ENCODE data around the gene C3orf80.

DNA sequence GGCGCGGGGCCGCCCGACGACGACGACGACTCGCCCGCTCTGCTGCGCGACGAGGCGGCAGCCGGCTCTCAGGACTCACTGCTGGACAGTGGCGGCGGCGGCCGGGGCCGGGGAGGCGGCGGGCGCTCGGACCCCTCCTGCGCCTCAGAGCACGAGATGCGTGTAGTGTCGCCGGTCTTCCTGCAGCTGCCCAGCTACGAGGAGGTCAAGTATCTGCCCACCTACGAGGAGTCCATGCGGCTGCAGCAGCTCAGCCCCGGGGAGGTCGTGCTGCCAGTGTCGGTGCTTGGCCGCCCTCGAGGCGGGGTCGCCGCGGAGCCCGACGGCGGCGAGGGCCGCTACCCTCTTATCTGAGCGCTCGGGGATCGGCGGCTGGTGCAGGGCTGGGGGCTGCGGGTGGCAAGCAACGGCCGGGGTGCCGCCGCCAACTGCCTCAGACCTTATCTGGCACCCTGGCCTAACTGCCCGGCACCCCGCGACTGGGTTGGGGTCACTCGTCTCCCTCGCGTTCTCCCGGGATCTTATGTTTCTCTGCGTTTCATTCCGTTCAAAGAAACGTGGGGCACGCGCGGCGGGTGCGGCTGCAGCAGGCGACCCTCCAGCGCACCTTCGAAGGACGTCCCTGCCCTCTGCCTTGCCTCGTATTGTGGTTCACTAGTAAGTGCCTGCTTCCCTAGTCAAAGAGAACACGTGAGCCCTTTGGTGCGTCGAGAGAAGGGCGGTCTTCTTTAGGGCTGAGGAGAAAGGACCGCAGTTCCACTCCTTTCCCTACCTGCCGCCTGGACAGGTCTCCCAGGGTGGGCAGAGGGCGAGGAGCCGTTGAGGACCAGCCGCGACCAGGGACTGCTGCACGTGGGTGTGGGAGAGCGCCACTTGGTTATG lies 1.0 kb downstream of the C3orf80 start:
- no peak for TF ChIP-seq EZH2 (optimal IDR thresholded peaks at IDR 0.05; ENCODE audit: low read depth, low read length)
- TF ChIP-seq, protein P1, sequence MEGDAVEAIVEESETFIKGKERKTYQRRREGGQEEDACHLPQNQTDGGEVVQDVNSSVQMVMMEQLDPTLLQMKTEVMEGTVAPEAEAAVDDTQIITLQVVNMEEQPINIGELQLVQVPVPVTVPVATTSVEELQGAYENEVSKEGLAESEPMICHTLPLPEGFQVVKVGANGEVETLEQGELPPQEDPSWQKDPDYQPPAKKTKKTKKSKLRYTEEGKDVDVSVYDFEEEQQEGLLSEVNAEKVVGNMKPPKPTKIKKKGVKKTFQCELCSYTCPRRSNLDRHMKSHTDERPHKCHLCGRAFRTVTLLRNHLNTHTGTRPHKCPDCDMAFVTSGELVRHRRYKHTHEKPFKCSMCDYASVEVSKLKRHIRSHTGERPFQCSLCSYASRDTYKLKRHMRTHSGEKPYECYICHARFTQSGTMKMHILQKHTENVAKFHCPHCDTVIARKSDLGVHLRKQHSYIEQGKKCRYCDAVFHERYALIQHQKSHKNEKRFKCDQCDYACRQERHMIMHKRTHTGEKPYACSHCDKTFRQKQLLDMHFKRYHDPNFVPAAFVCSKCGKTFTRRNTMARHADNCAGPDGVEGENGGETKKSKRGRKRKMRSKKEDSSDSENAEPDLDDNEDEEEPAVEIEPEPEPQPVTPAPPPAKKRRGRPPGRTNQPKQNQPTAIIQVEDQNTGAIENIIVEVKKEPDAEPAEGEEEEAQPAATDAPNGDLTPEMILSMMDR (IDR thresholded peaks at IDR 0.05; ENCODE audit: low read length), result no peak

Measured in MM.1S (cell line).